GM18873 (cell line): ENCODE results near the gene PTPN7.

Experiments
- ATAC-seq: cut with Tn5 transposase; IDR thresholded peaks from one replicate; pipeline ENCODE4 v1.9.1; 2021; ENCODE audit warnings: mild to moderate bottlenecking, moderate library complexity, moderate number of reproducible peaks; ENCODE audit not compliant: unreplicated experiment, low FRiP score

Gene PTPN7

GRCh38 chr1:202133496-202133895 lies 26.9 kb downstream of the PTPN7 start:
- ATAC-seq, result no peak

- ATAC-seq, result no peak
Measured at GRCh38 chr1:202133001-202133400, 27.4 kb downstream of the PTPN7 start.

- no peak for ATAC-seq
Measured at GRCh38 chr1:202131956-202132821, 28.2 kb downstream of the PTPN7 start.

GRCh38 chr1:202130816-202131522 lies 29.4 kb downstream of the PTPN7 start:
- ATAC-seq, result no peak

GRCh38 chr1:202130297-202130721 lies 30.1 kb downstream of the PTPN7 start:
- ATAC-seq, result no peak

GRCh38 chr1:202129453-202130296 lies 30.7 kb downstream of the PTPN7 start:
- no peak for ATAC-seq

GRCh38 chr1:202127836-202128622 lies 32.4 kb downstream of the PTPN7 start:
- no peak for ATAC-seq

- no peak for ATAC-seq
Measured at GRCh38 chr1:202127061-202127460, 33.3 kb downstream of the PTPN7 start.

- ATAC-seq, result no peak
Measured at GRCh38 chr1:202126426-202126825, 34.0 kb downstream of the PTPN7 start.

- ATAC-seq, result no peak
Measured at GRCh38 chr1:202125611-202126010, 34.8 kb downstream of the PTPN7 start.

- no peak for ATAC-seq
Measured at GRCh38 chr1:202124142-202124541, 36.3 kb downstream of the PTPN7 start.

- ATAC-seq, result no peak
Measured at GRCh38 chr1:202123336-202123813, 37.0 kb downstream of the PTPN7 start.

- no peak for ATAC-seq
Measured at GRCh38 chr1:202122639-202123335, 37.6 kb downstream of the PTPN7 start, which contains the start of gene GPR37L1. Gene GPR37L1, plus strand, starts transcription at chr1:202122917. Its CDS starts 47 bp downstream, at chr1:202122964.

GRCh38 chr1:202121006-202121405 lies 39.4 kb downstream of the PTPN7 start:
- ATAC-seq, result no peak

- no peak for ATAC-seq
Measured at GRCh38 chr1:202117898-202118371, 42.5 kb downstream of the PTPN7 start.

- no peak for ATAC-seq
Measured at GRCh38 chr1:202116287-202116686, 44.1 kb downstream of the PTPN7 start.

- ATAC-seq, result peak; percentile 43
Measured at GRCh38 chr1:202113690-202114300, 46.6 kb downstream of the PTPN7 start.

- ATAC-seq, result no peak
Measured at GRCh38 chr1:202112859-202113689, 47.3 kb downstream of the PTPN7 start.
